Stimulated activated CD4-positive, alpha-beta T cell treated with anti-CD3 and anti-CD28 coated beads, Interleukin-1b, Interleukin-23, amount 100 ng/mL, for 24 hours (primary cell): ENCODE data around the gene CELSR1.
"Not testable (repeated sequence)": the region's sequence is repeated elsewhere in the genome, so short reads cannot be mapped to it uniquely, and the experiment has no call there.

Source experiments
- DNase-seq, 4 experiments: peaks; one replicate each; pipeline ENCODE4 v3.0.0-alpha.2; 2020; ENCODE audit warnings: low read depth in 4 of 4, low spot score in 1 of 4

Gene CELSR1

GRCh38 chr22:46336119-46337078 is 201.0 kb downstream of the CELSR1 start:
- no peak for DNase-seq

- peak; percentile 45 to 70 (median 56) for DNase-seq
These were observed 202.0 kb downstream of the CELSR1 start, which contains the start of gene TRMU for GRCh38 chr22:46335201-46336118. Gene TRMU, plus strand, starts transcription at chr22:46335714. Its CDS starts 51 bp downstream, at chr22:46335765.

- DNase-seq, result no peak
These were observed 205.9 kb downstream of the CELSR1 start for GRCh38 chr22:46331496-46331895.

- no peak for DNase-seq
These were observed 207.0 kb downstream of the CELSR1 start for GRCh38 chr22:46330426-46330825.

GRCh38 chr22:46329616-46330015 is 207.8 kb downstream of the CELSR1 start:
- no peak for DNase-seq

GRCh38 chr22:46328797-46329196 is 208.6 kb downstream of the CELSR1 start:
- no peak for DNase-seq

GRCh38 chr22:46327691-46328465 is 209.5 kb downstream of the CELSR1 start:
- no peak for DNase-seq

GRCh38 chr22:46326066-46326680 is 211.2 kb downstream of the CELSR1 start:
- no peak for DNase-seq

- no peak for DNase-seq
These were observed 214.3 kb downstream of the CELSR1 start for GRCh38 chr22:46323162-46323561.

GRCh38 chr22:46322711-46323110 is 214.7 kb downstream of the CELSR1 start:
- no peak for DNase-seq

- DNase-seq, result no peak
These were observed 216.6 kb downstream of the CELSR1 start for GRCh38 chr22:46320716-46321386.

GRCh38 chr22:46320166-46320710 is 217.2 kb downstream of the CELSR1 start:
- no peak for DNase-seq

GRCh38 chr22:46319319-46319718 is 218.1 kb downstream of the CELSR1 start:
- DNase-seq, result no peak

- no peak for DNase-seq
These were observed 218.8 kb downstream of the CELSR1 start for GRCh38 chr22:46318576-46318975.

GRCh38 chr22:46317646-46318045 is 219.8 kb downstream of the CELSR1 start:
- no peak for DNase-seq

- DNase-seq, result no peak
These were observed 221.4 kb downstream of the CELSR1 start for GRCh38 chr22:46315976-46316375.

GRCh38 chr22:46312848-46313247 is 224.6 kb downstream of the CELSR1 start:
- DNase-seq, result not testable (repeated sequence)

GRCh38 chr22:46312056-46312455 is 225.4 kb downstream of the CELSR1 start:
- no peak for DNase-seq
